Esophagus muscularis mucosa (tissue), 4 donors: Measurements from ENCODE around the gene TGFBI. TPM values are rescaled to one million over a fixed set of nuclear protein-coding genes. Genes with fewer than 3 reads are reported as not detected.

ENCODE experiments used
- DNase-seq: peaks from one replicate; pipeline ENCODE4 v3.0.0-alpha.2; 2017; ENCODE audit errors: extremely low spot score
- H3K27ac ChIP-seq, 4 donors: fragments of 200-600 bp; sonication (generic); replicated peaks in 1 of 4; 1 replicate in 3 of 4; 2 replicates in 1 of 4; pipeline ENCODE4 v1.5.1; 2016 to 2019; ENCODE audit warnings: mild to moderate bottlenecking in 1 of 4
- H3K27me3 ChIP-seq, 4 donors: fragments of 200-600 bp; sonication (generic); one replicate each; pipeline versions ENCODE4 v1.5.1 to v1.6.0; 2016 to 2019
- H3K36me3 ChIP-seq, 4 donors: fragments of 200-600 bp; sonication (generic); one replicate each; pipeline ENCODE4 v1.5.1; 2016 to 2019
- H3K4me1 ChIP-seq, 4 donors: fragments of 200-600 bp; sonication (generic); one replicate each; pipeline ENCODE4 v1.5.1; 2016 to 2019
- H3K4me3 ChIP-seq, 4 donors: fragments of 200-600 bp; sonication (generic); 1 replicate in 2 of 4; 2 replicates in 2 of 4; pipeline ENCODE4 v1.5.1; 2016 to 2019; ENCODE audit warnings: mild to moderate bottlenecking in 4 of 4, moderate library complexity in 1 of 4
- H3K9me3 ChIP-seq, 4 donors: fragments of 200-600 bp; sonication (generic); 1 replicate in 3 of 4; 2 replicates in 1 of 4; pipeline ENCODE4 v1.5.1; 2016 to 2019
- EP300 ChIP-seq: sonication (generic); formaldehyde crosslinking; IDR thresholded peaks from one replicate; pipeline ENCODE4 v1.6.1; 2017; ENCODE audit warnings: antibody characterized with exemption
- POLR2A ChIP-seq: fragments of 450-650 bp; IDR thresholded peaks from one replicate; pipeline ENCODE4 v1.6.1; 2017; ENCODE audit warnings: antibody characterized with exemption, moderate library complexity, mild to moderate bottlenecking, low read depth
- POLR2AphosphoS5 ChIP-seq, 2 donors: sonication (generic); formaldehyde crosslinking; IDR thresholded peaks; one replicate each; pipeline ENCODE4 v1.6.1; 2017; ENCODE audit warnings: antibody characterized with exemption in 2 of 2
- WGBS: methylation state at CpG from one replicate; pipeline ENCODE4 v1.1.5; 2018; 5-methylcytosine and 5-hydroxymethylcytosine counted together
- intact Hi-C: fragments of 100-400 bp; cut with DNase I; formaldehyde crosslinking; loops from one replicate; pipeline ENCODE4 v1.15.1; 2023
- total RNA-seq, 4 donors: library from RNA; depleted of rRNA; stranded (reverse); fragments of >200 nt; gene quantifications; one replicate each; pipeline versions ENCODE4 v1.1.0 to v1.2.1, GENCODE V29; 2016
- TF ChIP-seq, protein P1 (sequence below), 3 experiments: fragments of 200-600 bp in 2 of 3; fragments of 450-650 bp in 1 of 3; sonication (generic) in 2 of 3; IDR thresholded peaks; one replicate each; pipeline ENCODE4 v1.5.1; 2017 to 2019; ENCODE audit warnings: antibody characterized with exemption in 3 of 3, mild to moderate bottlenecking in 2 of 3, moderate library complexity in 1 of 3

The TGFBI gene
- total RNA-seq, 4 donors from 2014 or later, result 62.3 to 128 (median 92.9) TPM

DNA sequence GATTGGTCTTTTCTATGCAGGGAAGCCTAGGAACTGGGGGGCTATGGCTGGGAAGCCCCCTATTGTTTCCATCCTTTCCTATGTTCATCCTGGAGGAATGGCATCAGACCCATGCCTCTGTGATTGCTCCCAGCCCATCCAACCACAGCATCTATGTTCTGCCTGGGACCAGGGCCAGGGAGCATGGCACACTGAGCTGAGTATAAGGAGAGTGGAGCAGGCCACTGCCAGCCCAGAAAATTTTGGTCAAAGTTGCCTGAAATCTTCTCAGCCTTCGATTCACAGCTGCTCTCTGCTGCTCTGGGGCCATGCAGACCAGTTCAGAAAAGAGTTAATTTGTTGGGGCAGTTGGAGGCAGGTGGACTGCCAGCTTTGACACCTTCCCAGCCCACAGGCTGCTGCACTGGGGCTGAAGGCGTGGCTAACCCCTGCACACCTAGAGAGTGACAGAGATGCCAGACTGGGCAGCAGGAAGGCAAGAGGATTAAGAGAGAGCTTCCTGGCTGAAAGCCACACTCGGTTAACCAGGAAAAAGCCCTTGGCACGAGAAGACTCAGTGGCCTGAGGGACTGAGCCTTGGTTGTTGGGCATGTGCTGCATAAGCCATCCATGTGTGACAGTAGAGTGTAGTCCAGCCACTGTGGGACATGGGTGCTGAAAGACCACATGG is 12.1 kb downstream of the TGFBI start:
- Histone ChIP-seq H3K4me1 (peaks cover 17 to 43% (median 25%) of the 10 kb centered on the region in 4 donors), H3K36me3 (peaks cover 0 to 18% (median 5%) of the 10 kb centered on the region in 4 donors), H3K27me3 (no peaks in the 10 kb centered on the region), H3K9me3 (no peaks in the 10 kb centered on the region), H3K27ac (no peak overlapping the region), H3K4me3 (no peak overlapping the region)
- no peak for DNase-seq
- 58% methylated on average over 2 of the region's 4 CpGs for WGBS
- TF ChIP-seq POLR2AphosphoS5 (IDR thresholded peaks at IDR 0.05) (no peak), POLR2A (no peak), EP300 (no peak)
- TF ChIP-seq, protein P1, sequence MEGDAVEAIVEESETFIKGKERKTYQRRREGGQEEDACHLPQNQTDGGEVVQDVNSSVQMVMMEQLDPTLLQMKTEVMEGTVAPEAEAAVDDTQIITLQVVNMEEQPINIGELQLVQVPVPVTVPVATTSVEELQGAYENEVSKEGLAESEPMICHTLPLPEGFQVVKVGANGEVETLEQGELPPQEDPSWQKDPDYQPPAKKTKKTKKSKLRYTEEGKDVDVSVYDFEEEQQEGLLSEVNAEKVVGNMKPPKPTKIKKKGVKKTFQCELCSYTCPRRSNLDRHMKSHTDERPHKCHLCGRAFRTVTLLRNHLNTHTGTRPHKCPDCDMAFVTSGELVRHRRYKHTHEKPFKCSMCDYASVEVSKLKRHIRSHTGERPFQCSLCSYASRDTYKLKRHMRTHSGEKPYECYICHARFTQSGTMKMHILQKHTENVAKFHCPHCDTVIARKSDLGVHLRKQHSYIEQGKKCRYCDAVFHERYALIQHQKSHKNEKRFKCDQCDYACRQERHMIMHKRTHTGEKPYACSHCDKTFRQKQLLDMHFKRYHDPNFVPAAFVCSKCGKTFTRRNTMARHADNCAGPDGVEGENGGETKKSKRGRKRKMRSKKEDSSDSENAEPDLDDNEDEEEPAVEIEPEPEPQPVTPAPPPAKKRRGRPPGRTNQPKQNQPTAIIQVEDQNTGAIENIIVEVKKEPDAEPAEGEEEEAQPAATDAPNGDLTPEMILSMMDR (IDR thresholded peaks at IDR 0.05), result no peak
- intact Hi-C loops, result no loop called here

DNA sequence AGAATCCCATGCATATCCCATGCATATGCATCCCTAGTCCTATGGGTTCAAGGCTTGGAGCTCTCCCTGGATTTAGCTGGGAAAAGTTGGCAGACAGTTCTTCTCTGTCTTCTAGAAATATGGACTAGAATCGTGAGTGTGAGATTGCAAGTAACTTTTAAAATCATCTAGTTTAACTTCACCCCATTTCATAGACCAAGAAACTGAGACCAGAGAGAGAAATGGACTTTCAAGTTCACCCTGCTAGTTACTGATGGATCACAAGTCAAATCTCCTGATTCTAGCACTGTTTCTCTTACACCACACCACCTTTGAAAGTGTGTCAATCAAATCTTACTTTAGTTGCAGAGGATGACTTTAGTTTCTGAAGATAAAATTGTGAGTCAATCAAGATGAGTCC is 13.4 kb downstream of the TGFBI start:
- Histone ChIP-seq H3K4me1 (peaks cover 8 to 32% (median 16%) of the 10 kb centered on the region in 4 donors), H3K36me3 (peaks cover 0 to 26% (median 6%) of the 10 kb centered on the region in 4 donors), H3K27me3 (no peaks in the 10 kb centered on the region), H3K4me3 (no peak overlapping the region), H3K9me3 (no peaks in the 10 kb centered on the region), H3K27ac (no peak overlapping the region)
- WGBS, result 63% methylated on average over 1 of the region's 1 CpG
- intact Hi-C loops, result no loop called here
- no peak for DNase-seq
- no peak for TF ChIP-seq POLR2A
- TF ChIP-seq, protein P1 (IDR thresholded peaks at IDR 0.05), result no peak
- no peak for TF ChIP-seq EP300
- TF ChIP-seq POLR2AphosphoS5 (IDR thresholded peaks at IDR 0.05), result no peak

DNA sequence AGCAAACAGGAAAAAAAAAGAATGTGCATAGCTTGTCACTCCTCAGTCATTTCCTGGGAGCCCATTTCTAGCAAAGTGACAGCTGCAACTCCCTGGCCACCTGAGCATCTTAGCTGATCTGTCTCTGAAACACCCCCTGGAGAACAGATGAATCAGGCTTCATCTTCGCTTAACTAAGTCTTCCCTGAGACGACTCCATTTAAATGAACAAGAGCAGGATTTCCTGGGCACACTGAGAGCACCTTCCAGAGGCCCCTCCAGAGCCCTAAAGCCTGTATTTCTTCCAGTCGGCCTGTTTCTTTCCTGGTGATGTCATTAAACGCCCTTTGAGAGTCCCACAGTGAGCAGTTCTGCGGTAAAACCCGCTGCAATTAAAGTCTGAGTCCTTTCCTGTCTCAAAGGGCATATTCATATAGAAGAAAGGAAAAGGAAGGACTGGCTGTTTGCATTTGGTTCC is 13.9 kb downstream of the TGFBI start:
- H3K4me1 ChIP-seq, result peaks cover 8 to 27% (median 11%) of the 10 kb centered on the region in 4 donors
- no peak for TF ChIP-seq EP300
- no peak for TF ChIP-seq POLR2A
- TF ChIP-seq POLR2AphosphoS5 (IDR thresholded peaks at IDR 0.05), result no peak
- TF ChIP-seq, protein P1 (IDR thresholded peaks at IDR 0.05), result no peak
- no peak for DNase-seq
- H3K9me3 ChIP-seq, result no peaks in the 10 kb centered on the region
- H3K4me3 ChIP-seq, result no peak overlapping the region
- H3K36me3 ChIP-seq, result peaks cover 0 to 31% (median 8%) of the 10 kb centered on the region in 4 donors
- H3K27ac ChIP-seq, result no peak overlapping the region
- no peaks in the 10 kb centered on the region for H3K27me3 ChIP-seq
- WGBS, result 74% methylated on average over 6 of the region's 6 CpGs
- intact Hi-C loops, result no loop called here

DNA sequence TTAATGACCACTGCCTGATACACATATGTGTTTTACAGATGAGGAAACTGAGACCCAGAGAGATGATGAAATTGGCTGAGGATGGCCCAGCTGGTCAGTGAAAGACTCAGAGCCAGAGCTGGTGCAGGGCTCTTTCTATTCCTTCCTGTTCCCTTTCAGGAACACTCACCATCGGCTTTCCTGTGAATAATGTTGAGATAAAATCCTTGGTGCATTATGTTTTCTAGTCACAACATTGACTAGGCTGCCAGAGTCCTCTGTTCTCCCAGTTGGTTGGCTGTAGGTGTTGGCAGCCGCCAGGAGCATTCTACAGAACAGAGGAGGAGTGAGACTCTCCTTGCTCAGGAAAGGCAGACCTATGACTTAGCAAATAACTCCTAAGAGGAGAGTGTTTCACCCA is 14.8 kb downstream of the TGFBI start:
- intact Hi-C loops, result no loop called here
- H3K27me3 ChIP-seq, result no peaks in the 10 kb centered on the region
- WGBS, result 68% methylated on average over 2 of the region's 2 CpGs
- no peak overlapping the region for H3K4me3 ChIP-seq
- no peaks in the 10 kb centered on the region for H3K9me3 ChIP-seq
- peaks cover 7 to 23% (median 10%) of the 10 kb centered on the region in 4 donors for H3K4me1 ChIP-seq
- TF ChIP-seq EP300 (no peak), POLR2A (no peak), POLR2AphosphoS5 (IDR thresholded peaks at IDR 0.05) (no peak)
- TF ChIP-seq, protein P1 (IDR thresholded peaks at IDR 0.05), result no peak
- no peak overlapping the region for H3K27ac ChIP-seq
- peaks cover 0 to 40% (median 14%) of the 10 kb centered on the region in 4 donors for H3K36me3 ChIP-seq
- no peak for DNase-seq
